K562 (cell line): ENCODE results near the gene SNX17. TPM values are rescaled to one million over a fixed set of nuclear protein-coding genes. Genes with fewer than 3 reads are reported as not detected.

ENCODE experiments used
- AFF1 ChIP-seq, 2 experiments: fragments of 450-650 bp; IDR thresholded peaks; 2 replicates each; pipeline ENCODE4 v1.6.1; 2018; ENCODE audit warnings: mild to moderate bottlenecking in 2 of 2, low read depth in 1 of 2; ENCODE audit not compliant: partially characterized antibody in 2 of 2
- ARHGAP35 ChIP-seq: fragments of 450-650 bp; IDR thresholded peaks from 2 replicates; pipeline ENCODE4 v1.6.1; 2018; ENCODE audit not compliant: partially characterized antibody
- ETS1 ChIP-seq: conservative IDR thresholded peaks from 2 replicates; pipeline ENCODE4 v1.6.1; 2011; ENCODE audit warnings: low read depth, mild to moderate bottlenecking, low read length; ENCODE audit not compliant: control insufficient read depth
- FIP1L1 ChIP-seq: fragments of 200-400 bp; formaldehyde crosslinking; IDR thresholded peaks from 2 replicates; pipeline ENCODE4 v1.6.1; 2018; ENCODE audit warnings: mild to moderate bottlenecking, low read depth, low read length; ENCODE audit not compliant: poor library complexity, severe bottlenecking
- FOXA3 ChIP-seq, 2 experiments: fragments of 450-650 bp in 1 of 2; sonication (generic) in 1 of 2; formaldehyde crosslinking; IDR thresholded peaks in 1 of 2; conservative IDR thresholded peaks in 1 of 2; 2 replicates each; pipeline versions ENCODE4 v1.4.0 to v1.8.0; 2020 to 2022; ENCODE audit warnings: mild to moderate bottlenecking in 2 of 2, missing genetic modification reagents in 1 of 2
- ID3 ChIP-seq, 2 experiments: fragments of 250-450 bp in 1 of 2; fragments of 450-650 bp in 1 of 2; sonication (Bioruptor Pico) in 1 of 2; IDR thresholded peaks; 2 replicates each; pipeline versions ENCODE4 v1.6.1 to v1.8.0; 2016 to 2021; ENCODE audit warnings: mild to moderate bottlenecking in 2 of 2, moderate library complexity in 2 of 2, missing compliant biosample characterization in 1 of 2, missing genetic modification characterization in 1 of 2
- PATZ1 ChIP-seq: fragments of 250-450 bp; sonication (Bioruptor Pico); IDR thresholded peaks from 2 replicates; pipeline ENCODE4 v1.5.0; 2020; ENCODE audit warnings: mild to moderate bottlenecking, borderline replicate concordance
- RB1 ChIP-seq: fragments of 450-650 bp; IDR thresholded peaks from 2 replicates; pipeline ENCODE4 v1.6.1; 2017; ENCODE audit warnings: low read depth, mild to moderate bottlenecking
- RREB1 ChIP-seq: fragments of 250-450 bp; sonication (Bioruptor Pico); IDR thresholded peaks from 2 replicates; pipeline ENCODE4 v1.4.0; 2020
- ZFP36 ChIP-seq: fragments of 150-350 bp; IDR thresholded peaks from 2 replicates; pipeline ENCODE4 v1.6.1; 2018; ENCODE audit warnings: low read length, low read depth; ENCODE audit not compliant: partially characterized antibody
- polyA plus RNA-seq, 8 experiments: library from polyadenylated mRNA; depleted of rRNA in 4 of 8; stranded (reverse) in 5 of 8; unstranded in 3 of 8; fragments of >200 nt; fragmentation: Nextera tagmentation in 2 of 8; fragmentation: Illumina TruSeq in 1 of 8; extraction: Ambion mirVana in 2 of 8; extraction: Trizol in 1 of 8; gene quantifications; 2 replicates each; pipeline versions ENCODE4 v1.2.1 to v1.2.3, GENCODE V29; 2011 to 2014; ENCODE audit warnings: inconsistent platforms in 1 of 8, missing spikeins in 1 of 8
- total RNA-seq, 7 experiments: library from RNA; depleted of rRNA in 6 of 7; stranded (reverse); fragments of >200 nt in 6 of 7; fragmentation: Illumina TruSeq in 2 of 7; extraction: Trizol in 2 of 7; gene quantifications; 2 replicates each; pipeline versions ENCODE4 v1.2.1 to v1.2.3, GENCODE V29; 2011 to 2021; ENCODE audit warnings: low replicate concordance in 1 of 7

The SNX17 gene
- total and polyA plus RNA-seq, 9 of the 15 experiments (the other 6 are each of a cell fraction or from before 2014, with no cell fraction given) = 3.0 to 75.7 (median 54.6) TPM

GRCh38 chr2:27356382-27357181, 13.8 kb upstream of the SNX17 start, which contains the start of gene GTF3C2 (continued):
- TF ChIP-seq AFF1 (IDR thresholded peaks at IDR 0.05; ENCODE audit: low read depth in 1 of 2, partially characterized antibody in 2 of 2) (peak; percentile 71 to 95), FOXA3 (CRISPR knock-in tag; conservative IDR thresholded peaks at IDR 0.05 in 1 of 2, IDR thresholded peaks at IDR 0.05 in 1 of 2) (peak; percentile 46 to 62; a peak in 3 of 4 replicates), ETS1 (peak; percentile 50), ZFP36 (no peak), ARHGAP35 (no peak), ID3 (CRISPR knock-in tag; IDR thresholded peaks at IDR 0.05) (no peak), ID3 (tag; IDR thresholded peaks at IDR 0.05) (peak; percentile 62), FIP1L1 (no peak), PATZ1 (CRISPR knock-in tag) (no peak), RB1 (peak; percentile 60), RREB1 (CRISPR knock-in tag) (no peak)
